CD4-positive, alpha-beta T cell treated with Interleukin-15 for 4 hours (primary cell): ENCODE measurements around the gene PEX5L.

Experiments
- DNase-seq: peaks from one replicate; pipeline ENCODE4 v3.0.0-alpha.2; 2020; ENCODE audit warnings: low spot score

The PEX5L gene

GRCh38 chr3:179895330-179895729, 141.4 kb downstream of the PEX5L start:
- DNase-seq = no peak

DNA sequence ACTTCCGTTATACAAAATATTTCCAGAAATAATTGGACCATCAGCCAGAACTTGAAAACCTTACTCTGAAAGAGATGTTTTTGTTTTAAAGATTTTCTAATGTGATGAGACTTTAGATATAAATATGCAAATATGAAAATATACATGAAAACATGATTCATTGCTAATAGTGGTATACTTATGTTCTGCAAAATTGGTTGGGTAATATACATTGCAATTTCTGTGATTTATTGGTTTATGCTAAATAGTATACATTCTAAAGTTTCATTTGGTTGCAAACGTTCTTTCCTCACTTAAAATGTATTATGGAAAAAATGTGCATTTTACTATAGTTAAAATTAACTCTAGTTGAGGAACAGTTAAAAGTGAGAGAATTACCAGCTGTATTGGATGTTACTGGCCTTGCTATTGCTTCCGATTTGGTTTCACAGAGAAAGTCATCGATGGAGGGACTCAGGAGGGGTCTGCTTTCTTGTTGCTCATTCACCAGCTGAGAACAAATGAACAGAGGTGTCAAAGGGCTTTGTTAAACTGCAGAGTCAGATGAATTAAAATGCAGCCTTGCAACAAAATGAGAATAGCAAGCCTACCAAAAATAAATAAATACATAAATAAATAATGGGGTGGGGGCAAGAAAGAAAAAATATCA, 149.3 kb downstream of the PEX5L start:
- DNase-seq = no peak

DNA sequence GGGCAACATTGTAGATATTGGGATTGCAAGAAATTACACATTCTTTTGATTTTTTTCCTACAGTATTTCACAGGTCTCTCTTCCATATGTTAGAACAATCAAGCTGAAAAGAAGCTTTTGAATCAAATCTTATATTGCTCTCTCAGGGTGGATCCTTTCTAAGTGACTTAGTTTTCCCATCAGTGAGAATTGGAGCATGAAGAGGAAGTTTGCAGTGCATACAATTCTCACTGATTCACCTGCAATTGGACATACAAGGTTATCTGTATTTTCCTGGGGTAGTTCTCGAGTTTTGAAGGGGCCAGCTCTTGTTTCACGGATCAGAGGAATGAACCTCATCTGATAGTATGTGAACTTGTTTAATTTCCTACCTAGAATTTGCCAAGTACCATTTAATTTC, 150.8 kb downstream of the PEX5L start:
- DNase-seq = no peak

DNA sequence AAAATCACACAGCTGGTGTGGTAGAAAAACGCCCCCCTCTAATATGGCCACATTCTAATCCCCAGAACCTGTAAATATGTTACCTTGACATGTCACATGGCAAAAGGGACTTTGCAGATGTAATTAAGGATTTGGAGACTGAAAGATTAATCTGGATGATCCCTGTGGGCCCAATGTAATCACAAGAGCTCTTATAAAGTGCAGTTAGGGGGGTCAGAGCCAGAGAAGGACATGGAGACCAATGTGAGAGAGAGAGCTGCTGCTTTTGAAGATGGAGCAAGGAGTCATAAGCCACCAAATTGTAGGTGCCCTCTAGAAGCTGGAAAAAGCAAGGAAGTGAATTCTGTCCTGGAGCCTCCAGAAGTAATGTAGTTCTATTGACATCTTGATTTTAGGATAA, 152.6 kb downstream of the PEX5L start:
- no peak for DNase-seq

DNA sequence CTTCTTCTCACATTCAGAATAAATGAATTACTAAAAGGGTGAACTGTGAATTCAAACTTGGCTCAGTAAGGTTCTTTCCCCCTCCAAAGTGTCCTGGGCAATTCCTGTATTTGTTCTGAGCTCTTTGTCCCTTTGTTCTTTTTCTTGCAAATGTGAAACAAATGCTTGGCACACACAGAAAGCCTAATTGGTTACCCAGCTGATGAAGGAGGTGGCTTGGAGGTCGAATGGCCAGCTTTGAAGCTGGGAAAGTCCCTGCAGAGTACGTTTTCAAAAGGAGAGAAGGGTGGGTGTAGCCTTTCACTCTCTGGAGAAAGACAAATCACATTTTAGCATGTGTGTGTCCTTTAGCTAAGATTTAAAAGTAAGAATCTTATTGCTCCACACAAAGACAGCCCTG, 154.4 kb downstream of the PEX5L start:
- no peak for DNase-seq

GRCh38 chr3:179881791-179882190, 154.9 kb downstream of the PEX5L start:
- no peak for DNase-seq

DNA sequence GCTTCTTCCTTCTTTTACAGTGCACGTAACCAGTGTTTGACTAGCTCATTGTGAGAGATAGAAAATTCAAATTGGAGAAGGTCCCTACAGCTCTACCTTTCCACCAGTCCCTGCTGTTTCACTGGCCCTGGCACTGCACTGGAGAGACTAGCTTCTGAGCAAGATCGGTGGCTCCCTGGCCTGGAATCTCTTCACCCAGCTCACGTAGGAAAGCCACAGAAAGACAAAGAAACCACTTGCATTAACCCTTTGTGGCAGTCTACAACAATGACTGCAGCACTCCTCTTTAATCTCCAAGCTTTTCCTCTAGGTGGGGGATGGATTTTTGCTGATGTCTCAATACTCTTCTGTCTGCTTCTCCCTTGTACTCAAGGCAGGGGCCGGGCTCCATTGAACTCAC, 155.9 kb downstream of the PEX5L start:
- DNase-seq = no peak

DNA sequence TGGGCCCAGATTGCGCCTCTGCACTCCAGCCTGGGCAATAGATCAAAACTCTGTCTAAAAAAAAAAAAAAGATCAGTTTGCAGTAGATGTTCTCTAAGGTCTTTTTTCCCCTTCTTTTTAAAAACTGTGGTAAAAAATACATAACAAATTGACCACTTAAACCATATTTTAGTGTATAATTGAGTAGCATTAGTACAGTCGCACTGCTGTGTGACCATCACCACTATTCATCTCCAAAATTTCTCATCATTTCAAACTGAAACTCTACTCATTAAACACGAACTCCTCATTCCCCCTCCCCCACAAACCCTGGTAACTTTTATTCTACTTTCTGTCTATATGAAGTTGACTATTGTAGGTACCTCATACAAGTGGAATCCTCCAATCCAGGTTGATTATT, 160.3 kb downstream of the PEX5L start:
- no peak for DNase-seq

GRCh38 chr3:179872842-179873241, 163.9 kb downstream of the PEX5L start:
- DNase-seq = no peak

- no peak for DNase-seq
Observed at GRCh38 chr3:179871782-179872181, 165.0 kb downstream of the PEX5L start.

GRCh38 chr3:179868715-179869114, 168.0 kb downstream of the PEX5L start:
- DNase-seq = no peak

DNA sequence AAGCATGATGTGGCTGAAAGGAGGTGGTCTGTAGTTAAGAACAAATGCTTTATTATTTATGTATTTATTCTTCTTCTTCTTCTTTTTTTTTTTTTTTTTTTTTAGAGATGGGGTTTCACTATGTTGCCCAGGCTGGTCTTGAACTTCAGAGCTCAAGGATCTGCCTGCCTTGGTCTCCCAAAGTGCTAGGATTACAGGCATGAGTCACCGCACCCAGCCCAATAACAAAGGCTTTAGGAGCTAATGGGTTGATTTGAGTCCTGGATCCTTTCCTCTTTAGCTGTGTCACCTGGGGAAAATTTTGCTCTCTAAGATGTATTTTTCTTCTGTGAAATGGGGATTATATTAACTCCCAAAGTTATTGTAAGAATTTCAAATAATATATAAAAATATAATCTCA, 168.8 kb downstream of the PEX5L start:
- no peak for DNase-seq

- no peak for DNase-seq
Observed at GRCh38 chr3:179865861-179866505, 170.8 kb downstream of the PEX5L start.

DNA sequence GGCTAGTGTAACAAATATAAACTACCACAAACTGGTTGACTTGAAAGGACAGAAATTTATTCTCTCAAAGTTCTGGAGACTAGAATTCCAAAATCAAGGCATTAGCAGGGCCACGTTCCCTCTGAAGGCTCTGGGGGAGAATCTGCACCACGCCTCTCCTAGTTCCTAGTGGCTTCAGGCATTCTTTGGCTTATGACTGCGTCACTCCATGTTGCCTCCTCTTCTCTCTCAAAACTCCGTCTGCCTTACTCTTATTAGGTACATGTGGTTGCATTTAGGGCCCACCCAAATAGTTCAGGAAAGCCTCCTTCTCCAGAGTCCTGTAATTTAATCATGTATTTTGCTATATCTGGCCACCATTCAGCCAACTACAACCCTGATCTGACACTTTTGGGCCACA, 174.8 kb downstream of the PEX5L start:
- no peak for DNase-seq

- no peak for DNase-seq
Observed at GRCh38 chr3:179861292-179861691, 175.4 kb downstream of the PEX5L start.

GRCh38 chr3:179860275-179861107, 176.2 kb downstream of the PEX5L start:
- no peak for DNase-seq

GRCh38 chr3:179853176-179853575, 183.6 kb downstream of the PEX5L start:
- no peak for DNase-seq

DNA sequence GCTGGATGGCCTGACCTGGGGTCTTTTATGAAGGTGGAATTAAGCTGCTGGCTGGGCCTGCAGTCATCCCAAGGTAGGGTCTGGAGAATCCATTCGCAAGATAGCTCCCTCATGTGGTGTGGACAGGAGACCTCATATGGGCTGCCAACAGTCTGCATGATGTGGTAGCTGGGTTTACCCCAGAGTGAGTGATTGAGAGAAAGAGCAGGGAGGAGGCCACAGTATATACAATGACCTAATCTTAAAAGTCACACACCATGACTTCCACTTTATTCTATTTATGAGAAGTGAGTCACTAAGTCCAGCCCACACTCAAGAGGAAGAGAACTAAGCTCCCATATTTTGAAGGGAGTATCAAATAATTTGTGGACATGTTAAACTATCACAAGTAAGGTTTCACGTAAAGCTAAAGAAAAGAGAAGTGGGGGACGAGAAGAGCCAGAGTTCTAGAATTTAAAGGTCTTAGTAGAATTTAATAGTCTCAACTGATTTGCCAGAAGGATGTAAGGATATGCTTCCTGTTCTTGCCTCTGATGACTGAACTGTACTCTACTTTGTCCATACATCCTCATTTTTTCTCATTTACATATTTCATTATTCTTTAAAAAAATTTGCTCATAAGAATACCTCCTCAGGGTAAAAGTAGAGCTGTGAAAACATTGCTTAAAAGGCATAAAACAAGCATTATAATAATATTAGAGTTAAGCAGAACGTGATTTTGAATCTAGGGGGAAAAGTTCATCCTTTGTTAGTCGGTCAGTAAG, 184.4 kb downstream of the PEX5L start:
- no peak for DNase-seq

- DNase-seq = no peak
Observed at GRCh38 chr3:179848711-179849110, 188.0 kb downstream of the PEX5L start.

DNA sequence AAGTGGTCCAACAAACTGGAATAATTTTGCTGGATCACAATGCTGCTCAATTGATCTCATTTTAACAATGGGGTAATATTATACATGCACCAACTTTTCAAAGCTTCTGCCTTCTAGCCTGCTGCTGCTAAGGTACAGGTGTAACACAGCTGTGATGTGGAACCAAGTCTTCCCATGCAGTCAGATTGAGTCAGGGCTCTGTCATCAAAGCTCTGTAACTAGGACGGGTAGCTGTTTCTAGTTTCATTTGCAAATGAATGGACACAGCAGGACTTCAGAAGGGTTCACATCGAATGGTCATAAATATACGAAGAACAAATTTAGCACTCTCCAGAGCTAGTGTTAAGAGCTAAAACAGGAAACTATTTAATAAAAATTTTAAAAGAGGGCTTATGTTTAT, 194.7 kb downstream of the PEX5L start:
- no peak for DNase-seq

- DNase-seq = no peak
Observed at GRCh38 chr3:179840985-179841384, 195.8 kb downstream of the PEX5L start.

DNA sequence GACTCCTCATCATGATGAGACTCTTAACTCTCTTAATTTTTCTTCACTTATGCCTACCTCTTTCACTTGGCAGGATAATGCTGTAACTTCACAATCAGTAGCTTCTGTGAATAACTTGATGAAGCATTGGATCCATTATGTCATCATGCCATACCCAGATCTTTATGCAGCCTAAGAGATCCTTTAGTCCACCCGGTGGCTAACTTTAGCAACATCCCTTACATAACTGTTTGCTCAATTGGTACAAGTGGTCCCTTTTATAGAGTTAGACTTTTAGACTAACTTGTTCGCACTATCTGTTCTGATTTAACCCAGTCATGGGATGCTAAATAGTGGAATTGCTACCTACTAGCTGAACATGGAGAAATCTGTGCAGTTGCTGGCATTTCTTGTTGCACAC, 199.4 kb downstream of the PEX5L start:
- no peak for DNase-seq

DNA sequence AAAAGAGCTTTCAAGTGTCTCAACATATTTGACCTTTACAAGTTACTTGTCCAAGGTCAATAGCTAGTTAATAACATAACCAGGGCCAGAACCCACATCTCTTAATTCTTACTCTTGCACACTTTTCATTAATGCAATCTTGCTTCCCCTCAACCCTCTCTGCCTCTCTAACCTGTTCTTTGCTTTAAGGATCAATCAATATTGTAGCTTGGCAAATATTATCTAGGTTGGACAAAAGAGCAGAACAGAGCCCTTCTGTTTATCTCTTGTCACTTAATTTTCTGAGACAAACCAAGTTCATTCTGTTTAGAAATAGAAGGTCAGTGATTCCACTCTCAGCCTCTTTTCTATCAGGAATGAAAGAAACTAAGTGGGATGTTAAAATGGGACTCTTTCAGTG, 203.4 kb downstream of the PEX5L start:
- no peak for DNase-seq
